Smooth muscle cell (in vitro differentiated cells): ENCODE data around the gene BLMH. TPM values are rescaled to one million over a fixed set of nuclear protein-coding genes. Genes with fewer than 3 reads are reported as not detected.

Experiments
- DNase-seq: peaks from one replicate; lab custom pipeline; 2025; ENCODE audit not compliant: unreplicated experiment; lab: John Stamatoyannopoulos, UW
- H2AFZ ChIP-seq: fragments of 200-600 bp; sonication (generic); 2 replicates; pipeline ENCODE4 v1.6.0; 2016; ENCODE audit warnings: antibody characterized with exemption, low read depth, mild to moderate bottlenecking
- H3F3A ChIP-seq: fragments of 200-600 bp; sonication (generic); 2 replicates; pipeline ENCODE4 v1.6.0; 2017; ENCODE audit warnings: antibody characterized with exemption, low read depth
- H3K27ac ChIP-seq: fragments of 200-600 bp; sonication (generic); 2 replicates; pipeline ENCODE4 v1.5.1; 2016; ENCODE audit warnings: low read depth, mild to moderate bottlenecking
- H3K27me3 ChIP-seq: fragments of 200-600 bp; sonication (generic); 2 replicates; pipeline ENCODE4 v1.6.1; 2016; ENCODE audit warnings: low read depth, mild to moderate bottlenecking
- H3K36me3 ChIP-seq: fragments of 200-600 bp; sonication (generic); 2 replicates; pipeline ENCODE4 v1.5.1; 2016; ENCODE audit warnings: low read depth
- H3K4me1 ChIP-seq: fragments of 200-600 bp; sonication (generic); 2 replicates; pipeline ENCODE4 v1.5.1; 2016; ENCODE audit warnings: low read depth
- H3K4me2 ChIP-seq: fragments of 200-600 bp; sonication (generic); 2 replicates; pipeline ENCODE4 v1.6.0; 2016; ENCODE audit warnings: mild to moderate bottlenecking
- H3K4me3 ChIP-seq: fragments of 200-600 bp; sonication (generic); 2 replicates; pipeline ENCODE4 v1.5.1; 2016; ENCODE audit warnings: mild to moderate bottlenecking
- H3K79me2 ChIP-seq: fragments of 200-600 bp; sonication (generic); 2 replicates; pipeline ENCODE4 v1.6.0; 2016; ENCODE audit warnings: low read depth, mild to moderate bottlenecking
- H3K9ac ChIP-seq: fragments of 200-600 bp; sonication (generic); 2 replicates; pipeline ENCODE4 v1.6.0; 2016; ENCODE audit warnings: low read depth
- H3K9me3 ChIP-seq: fragments of 200-600 bp; sonication (generic); replicated peaks from 2 replicates; pipeline ENCODE4 v1.5.1; 2016; ENCODE audit warnings: low read depth
- H4K20me1 ChIP-seq: fragments of 200-600 bp; sonication (generic); 2 replicates; pipeline ENCODE4 v1.6.0; 2016; ENCODE audit warnings: low read depth
- WGBS: methylation state at CpG from one replicate; pipeline ENCODE4 v1.1.7; 2016; ENCODE audit warnings: low lambda C conversion rate; 5-methylcytosine and 5-hydroxymethylcytosine counted together
- polyA plus RNA-seq: library from polyadenylated mRNA; unstranded; fragments of >200 nt; fragmentation: Nextera tagmentation; extraction: Ambion mirVana; gene quantifications from 2 replicates; pipeline ENCODE4 v1.2.1, GENCODE V29; 2016
- total RNA-seq: library from RNA; depleted of rRNA; stranded (reverse); fragments of >200 nt; gene quantifications from 2 replicates; pipeline ENCODE4 v1.2.3, GENCODE V29; 2014
- TF ChIP-seq, protein P1 (sequence below): fragments of 200-600 bp; sonication (generic); IDR thresholded peaks from 2 replicates; pipeline ENCODE4 v1.5.1; 2017; ENCODE audit warnings: borderline replicate concordance, mild to moderate bottlenecking, antibody characterized with exemption; ENCODE audit not compliant: insufficient read depth, poor library complexity, severe bottlenecking

Gene BLMH
- total and polyA plus RNA-seq, 2 experiments from 2014 or later, result 13.2 to 20.5 TPM

DNA sequence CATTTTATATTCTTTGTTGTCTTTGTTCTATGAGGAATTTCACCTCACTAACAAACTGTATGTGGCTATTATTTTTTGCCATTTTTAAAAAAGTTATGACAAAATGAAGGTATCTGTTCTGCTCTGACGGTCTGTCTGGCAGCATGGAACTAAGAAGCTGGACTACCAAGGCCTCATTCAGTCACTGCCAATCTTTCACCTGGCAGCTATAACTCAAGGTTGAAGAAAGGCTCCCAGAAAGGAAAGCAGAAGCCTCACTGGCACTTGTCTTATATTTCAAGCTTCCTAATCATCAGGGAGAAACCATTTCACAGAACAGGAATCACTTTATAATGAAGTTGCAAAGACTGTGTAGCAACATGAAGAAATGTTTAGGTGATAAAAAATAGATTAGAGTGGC is 37.6 kb downstream of the BLMH start:
- Histone ChIP-seq H3F3A (no peaks in the 10 kb centered on the region), H3K27ac (no peak overlapping the region), H3K4me1 (no peaks in the 10 kb centered on the region), H2AFZ (no peak overlapping the region), H3K9ac (no peak overlapping the region), H3K36me3 (no peaks in the 10 kb centered on the region), H4K20me1 (no peaks in the 10 kb centered on the region), H3K79me2 (no peaks in the 10 kb centered on the region), H3K27me3 (no peaks in the 10 kb centered on the region), H3K4me3 (no peak overlapping the region), H3K4me2 (no peak overlapping the region), H3K9me3 (no peaks in the 10 kb centered on the region)
- no peak for DNase-seq
- WGBS, result 94% methylated on average over 1 of the region's 1 CpG
- TF ChIP-seq, protein P1, sequence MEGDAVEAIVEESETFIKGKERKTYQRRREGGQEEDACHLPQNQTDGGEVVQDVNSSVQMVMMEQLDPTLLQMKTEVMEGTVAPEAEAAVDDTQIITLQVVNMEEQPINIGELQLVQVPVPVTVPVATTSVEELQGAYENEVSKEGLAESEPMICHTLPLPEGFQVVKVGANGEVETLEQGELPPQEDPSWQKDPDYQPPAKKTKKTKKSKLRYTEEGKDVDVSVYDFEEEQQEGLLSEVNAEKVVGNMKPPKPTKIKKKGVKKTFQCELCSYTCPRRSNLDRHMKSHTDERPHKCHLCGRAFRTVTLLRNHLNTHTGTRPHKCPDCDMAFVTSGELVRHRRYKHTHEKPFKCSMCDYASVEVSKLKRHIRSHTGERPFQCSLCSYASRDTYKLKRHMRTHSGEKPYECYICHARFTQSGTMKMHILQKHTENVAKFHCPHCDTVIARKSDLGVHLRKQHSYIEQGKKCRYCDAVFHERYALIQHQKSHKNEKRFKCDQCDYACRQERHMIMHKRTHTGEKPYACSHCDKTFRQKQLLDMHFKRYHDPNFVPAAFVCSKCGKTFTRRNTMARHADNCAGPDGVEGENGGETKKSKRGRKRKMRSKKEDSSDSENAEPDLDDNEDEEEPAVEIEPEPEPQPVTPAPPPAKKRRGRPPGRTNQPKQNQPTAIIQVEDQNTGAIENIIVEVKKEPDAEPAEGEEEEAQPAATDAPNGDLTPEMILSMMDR, result no peak

DNA sequence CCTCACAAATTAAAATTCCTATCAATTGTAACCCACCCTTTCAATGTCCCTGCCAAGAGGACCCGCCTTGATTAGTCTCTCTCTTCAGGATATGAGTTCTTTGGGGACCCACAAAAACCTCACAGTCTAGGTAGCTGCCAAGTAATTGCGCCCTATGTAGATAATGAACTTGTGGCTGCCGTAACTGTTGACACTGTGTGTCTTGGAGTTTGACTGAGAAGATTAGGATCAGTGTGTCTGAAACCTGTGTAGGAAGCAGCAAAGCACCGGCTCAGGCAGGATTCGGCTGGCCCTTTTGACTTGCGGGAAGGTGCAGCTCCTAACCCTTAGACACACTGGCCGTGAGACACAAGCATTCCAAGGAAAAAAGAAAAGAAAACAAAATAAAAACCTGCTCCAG is 38.4 kb downstream of the BLMH start:
- TF ChIP-seq, protein P1, result no peak
- WGBS, result 76% methylated on average over 7 of the region's 7 CpGs
- no peaks in the 10 kb centered on the region for H3K36me3 ChIP-seq

DNA sequence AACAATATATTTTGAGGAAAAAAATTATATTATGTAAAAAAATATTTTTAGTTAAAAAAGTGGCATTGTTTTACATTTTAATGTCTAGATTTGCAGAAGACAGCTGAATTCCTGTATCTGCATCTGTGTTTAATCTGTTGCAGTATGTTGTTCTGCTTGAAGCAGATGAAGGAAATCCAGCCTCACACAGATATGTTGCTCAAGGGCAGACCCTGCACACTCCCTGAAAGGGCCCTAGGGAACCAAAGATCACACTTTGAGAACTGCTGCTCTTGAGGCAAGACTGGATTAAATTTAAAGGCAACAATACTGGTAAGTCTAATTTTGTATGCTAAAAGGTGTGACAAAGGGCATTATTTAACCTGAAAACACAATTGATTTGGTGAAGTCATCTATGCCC is 39.8 kb downstream of the BLMH start:
- no peaks in the 10 kb centered on the region for H3K36me3 ChIP-seq
- no peak overlapping the region for H3K27ac ChIP-seq
- H3K4me2 ChIP-seq, result no peak overlapping the region
- H2AFZ ChIP-seq, result no peak overlapping the region
- no peaks in the 10 kb centered on the region for H3K9me3 ChIP-seq
- H3K4me1 ChIP-seq, result no peaks in the 10 kb centered on the region
- DNase-seq, result no peak
- TF ChIP-seq, protein P1, result no peak
- H3F3A ChIP-seq, result no peaks in the 10 kb centered on the region
- no peak overlapping the region for H3K4me3 ChIP-seq
- H4K20me1 ChIP-seq, result no peaks in the 10 kb centered on the region
- H3K9ac ChIP-seq, result no peak overlapping the region
- H3K27me3 ChIP-seq, result no peaks in the 10 kb centered on the region
- H3K79me2 ChIP-seq, result no peaks in the 10 kb centered on the region

More for the DNA sequence above, 38.4 kb downstream of the BLMH start:
- Histone ChIP-seq H3K27ac (no peak overlapping the region), H3K9ac (no peak overlapping the region), H3K27me3 (no peaks in the 10 kb centered on the region), H3K79me2 (no peaks in the 10 kb centered on the region), H3F3A (no peaks in the 10 kb centered on the region), H3K4me1 (no peaks in the 10 kb centered on the region), H3K4me3 (no peak overlapping the region), H3K4me2 (no peak overlapping the region), H3K9me3 (no peaks in the 10 kb centered on the region), H2AFZ (no peak overlapping the region), H4K20me1 (no peaks in the 10 kb centered on the region)
- DNase-seq, result no peak

DNA sequence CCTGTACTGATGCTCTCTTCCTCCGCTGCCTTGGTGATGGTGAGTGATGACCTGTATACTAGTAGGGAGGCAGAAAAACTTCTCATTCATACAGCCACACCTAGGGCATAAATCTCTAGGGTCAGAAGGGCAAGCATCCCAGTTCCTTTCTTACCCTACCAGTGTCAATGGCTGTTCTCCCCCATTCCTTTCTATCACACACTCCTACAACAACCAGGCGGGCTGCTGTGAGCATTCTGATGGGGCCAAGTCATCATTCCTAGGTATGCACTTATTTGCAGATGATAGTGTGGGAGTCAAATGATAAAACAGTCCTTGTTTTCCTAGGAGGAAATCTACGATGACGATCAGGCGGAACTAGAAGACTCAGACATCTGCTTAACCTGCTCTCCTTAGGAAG is 42.3 kb downstream of the BLMH start:
- no peak for DNase-seq

More for the DNA sequence above, 42.3 kb downstream of the BLMH start:
- Histone ChIP-seq H3K79me2 (no peaks in the 10 kb centered on the region), H3K9ac (no peak overlapping the region), H3F3A (no peaks in the 10 kb centered on the region), H3K27me3 (no peaks in the 10 kb centered on the region), H3K27ac (no peak overlapping the region), H2AFZ (no peak overlapping the region), H3K36me3 (no peaks in the 10 kb centered on the region), H3K4me3 (no peak overlapping the region), H3K4me2 (no peak overlapping the region), H3K4me1 (no peaks in the 10 kb centered on the region), H4K20me1 (no peaks in the 10 kb centered on the region), H3K9me3 (no peaks in the 10 kb centered on the region)
- TF ChIP-seq, protein P1, result no peak
- 94% methylated on average over 5 of the region's 5 CpGs for whole genome bisulfite sequencing
